ENCODE data around the gene DCXR. TPM values are rescaled to one million over a fixed set of nuclear protein-coding genes. Genes with fewer than 3 reads are reported as not detected.

The DCXR gene
- total RNA-seq, 4 donors from 2014 or later, result 89.1 to 162 (median 135) TPM

GRCh38 chr17:82060614-82061013 is 23.1 kb upstream of the DCXR start:
- Histone ChIP-seq H3K4me3 (no peak overlapping the region), H3K36me3 (peaks cover 58 to 86% (median 64%) of the 10 kb centered on the region in 3 donors), H3K9me3 (no peaks in the 10 kb centered on the region), H3K27ac (no peak overlapping the region), H3K27me3 (no peaks in the 10 kb centered on the region), H3K4me1 (peaks cover 13 to 28% (median 18%) of the 10 kb centered on the region in 3 donors)
- TF ChIP-seq CTCF (IDR thresholded peaks at IDR 0.05) (no peak), POLR2A (IDR thresholded peaks at IDR 0.05) (no peak)
- DNase-seq, result no peak
- 75 to 89% methylated on average over 5 to 7 of the region's 14 CpGs for WGBS, 2 donors
- intact Hi-C loops (cut with DNase I), result no loop called here

DNA sequence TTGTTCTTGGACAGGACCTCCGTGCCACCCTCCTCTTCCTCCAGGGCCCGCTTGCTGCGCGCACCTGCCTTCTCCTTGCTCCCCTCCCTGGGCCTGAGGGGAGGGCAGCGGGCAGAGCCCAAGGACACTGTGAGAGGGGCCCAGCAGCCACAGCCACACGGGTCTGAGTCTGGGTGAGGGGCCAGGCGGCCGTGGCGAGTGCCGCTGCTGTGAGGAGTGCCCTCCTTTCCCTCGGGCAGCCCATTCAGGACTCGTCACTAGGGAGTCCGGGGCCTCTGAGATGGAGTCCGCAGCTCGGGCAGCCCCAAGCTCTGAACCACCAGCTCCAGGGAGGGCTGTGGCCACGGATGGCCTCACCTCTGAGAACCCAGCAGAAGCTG is 22.5 kb upstream of the DCXR start:
- Histone ChIP-seq H3K27me3 (no peaks in the 10 kb centered on the region), H3K36me3 (peaks cover 62 to 92% (median 70%) of the 10 kb centered on the region in 3 donors), H3K4me1 (peaks cover 13 to 29% (median 17%) of the 10 kb centered on the region in 3 donors), H3K4me3 (no peak overlapping the region), H3K9me3 (no peaks in the 10 kb centered on the region), H3K27ac (no peak overlapping the region)
- DNase-seq, result no peak
- intact Hi-C loops (cut with DNase I), result no loop called here
- 80% methylated on average over 9 of the region's 16 CpGs; no CpG with 5 or more reads in 1 of the 2 donors for WGBS, 2 donors
- TF ChIP-seq CTCF (IDR thresholded peaks at IDR 0.05), result no peak
- TF ChIP-seq POLR2A (IDR thresholded peaks at IDR 0.05), result no peak

DNA sequence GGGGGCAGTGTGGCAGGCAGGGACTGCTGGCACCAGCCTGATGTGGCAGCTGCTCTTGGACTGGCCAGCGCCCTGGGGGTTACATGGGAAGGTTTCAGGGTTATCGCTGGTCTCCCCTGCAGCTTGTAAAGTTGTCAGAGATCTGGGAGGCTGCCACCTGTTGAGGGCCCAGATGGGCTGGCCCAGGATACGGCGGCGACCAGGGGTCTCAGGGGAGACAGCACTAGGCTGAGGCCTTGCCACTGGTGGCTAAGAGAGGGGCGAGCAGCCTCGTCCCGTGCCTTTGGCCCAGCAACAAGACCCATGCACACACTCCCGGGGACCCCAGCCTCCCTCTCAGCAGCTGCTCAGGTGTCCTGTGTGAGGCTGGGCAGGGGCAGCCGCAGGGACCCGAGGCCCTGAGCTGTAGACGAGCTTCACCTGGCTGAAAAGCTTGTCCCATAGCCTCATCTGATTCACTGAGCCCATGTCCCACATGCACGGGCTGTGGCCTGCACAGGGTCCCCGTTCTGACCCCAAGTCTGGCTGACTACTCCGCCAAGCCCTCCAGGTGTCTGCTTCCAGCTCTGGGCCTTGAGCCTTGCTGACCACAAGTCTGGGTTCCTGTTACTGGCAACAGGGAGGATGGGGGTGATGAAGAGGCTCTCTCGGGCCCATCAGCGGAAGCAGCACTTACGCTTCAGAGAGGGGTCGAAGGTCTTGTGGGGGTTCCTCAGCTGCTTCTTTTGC is 21.9 kb upstream of the DCXR start:
- H3K27me3 ChIP-seq, result no peaks in the 10 kb centered on the region
- peaks cover 67 to 98% (median 73%) of the 10 kb centered on the region in 3 donors for H3K36me3 ChIP-seq
- TF ChIP-seq POLR2A (IDR thresholded peaks at IDR 0.05) (no peak), CTCF (IDR thresholded peaks at IDR 0.05) (no peak)
- no peak overlapping the region for H3K27ac ChIP-seq
- no peak for DNase-seq
- peaks cover 8 to 23% (median 12%) of the 10 kb centered on the region in 3 donors for H3K4me1 ChIP-seq
- H3K9me3 ChIP-seq, result no peaks in the 10 kb centered on the region
- 67 to 91% methylated on average over 4 to 5 of the region's 19 CpGs for WGBS, 2 donors
- intact Hi-C loops (cut with DNase I), result no loop called here
- no peak overlapping the region for H3K4me3 ChIP-seq

DNA sequence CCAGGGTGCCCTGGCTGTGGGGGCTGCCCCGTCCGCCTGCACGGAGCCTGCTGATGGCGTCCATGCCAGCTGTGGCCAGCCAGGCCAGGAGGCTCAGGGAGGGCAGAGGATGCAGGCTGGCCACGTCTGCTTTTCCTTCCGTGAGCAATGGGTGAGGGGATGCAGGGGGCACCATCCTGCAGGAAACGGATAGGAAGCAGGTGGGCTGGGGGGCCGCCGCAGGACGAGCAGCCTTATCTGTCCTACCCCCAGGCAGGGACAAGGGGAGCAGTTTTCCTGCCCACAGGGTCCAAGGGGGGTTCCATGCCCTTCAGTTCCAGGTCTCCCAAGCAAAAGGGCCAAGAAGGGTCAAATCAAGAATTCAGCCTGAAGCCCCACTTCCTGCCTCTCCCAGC is 21.4 kb upstream of the DCXR start:
- H3K27ac ChIP-seq, result no peak overlapping the region
- H3K4me1 ChIP-seq, result peaks cover 2 to 20% (median 8%) of the 10 kb centered on the region in 3 donors
- intact Hi-C loops (cut with DNase I), result no loop called here
- H3K4me3 ChIP-seq, result no peak overlapping the region
- no peak for TF ChIP-seq CTCF (IDR thresholded peaks at IDR 0.05)
- no peak for TF ChIP-seq POLR2A (IDR thresholded peaks at IDR 0.05)
- DNase-seq, result no peak
- no peaks in the 10 kb centered on the region for H3K27me3 ChIP-seq
- peaks cover 70 to 100% (median 76%) of the 10 kb centered on the region in 3 donors for H3K36me3 ChIP-seq
- no peaks in the 10 kb centered on the region for H3K9me3 ChIP-seq
- WGBS, 2 donors, result 76% methylated on average over 3 of the region's 10 CpGs; no CpG with 5 or more reads in 1 of the 2 donors

DNA sequence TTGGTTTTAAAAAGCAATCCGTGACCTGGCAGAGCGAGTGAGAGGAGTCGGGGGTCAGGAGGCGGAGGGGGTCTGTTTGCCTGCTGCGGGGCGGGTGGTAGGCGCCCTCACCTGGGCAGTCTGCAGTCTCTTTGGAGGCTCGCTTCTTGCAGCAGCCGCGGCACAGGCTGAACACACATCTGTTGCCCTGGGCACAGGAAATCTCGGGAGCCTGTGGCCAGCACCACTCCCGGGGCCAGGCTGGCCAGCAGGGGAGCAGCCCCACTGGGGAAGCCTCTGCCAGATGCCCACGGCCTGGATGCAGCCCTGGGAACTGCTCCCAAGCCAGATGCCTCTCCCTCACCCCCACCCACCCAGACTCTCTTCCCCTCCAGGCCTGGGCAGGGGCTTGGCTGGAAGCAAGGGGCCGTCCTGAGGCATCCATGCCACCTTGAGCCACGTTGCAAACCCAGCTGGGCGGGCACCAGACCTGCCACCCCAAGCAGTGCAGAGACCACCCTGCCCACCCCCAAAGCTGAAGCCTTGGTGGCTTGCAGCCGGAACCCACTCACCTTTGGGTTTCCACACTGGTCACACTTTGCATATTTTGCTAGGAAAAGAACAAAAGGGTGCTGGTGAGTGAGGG is 20.8 kb upstream of the DCXR start:
- TF ChIP-seq POLR2A (IDR thresholded peaks at IDR 0.05), result no peak
- no peak for TF ChIP-seq CTCF (IDR thresholded peaks at IDR 0.05)
- DNase-seq, result no peak
- peaks cover 5 to 20% (median 8%) of the 10 kb centered on the region in 3 donors for H3K4me1 ChIP-seq
- intact Hi-C loops (cut with DNase I), result no loop called here
- H3K36me3 ChIP-seq, result peaks cover 73 to 100% (median 76%) of the 10 kb centered on the region in 3 donors
- 40 to 92% methylated on average over 1 to 5 of the region's 17 CpGs for WGBS, 2 donors
- H3K27ac ChIP-seq, result no peak overlapping the region
- no peak overlapping the region for H3K4me3 ChIP-seq
- H3K27me3 ChIP-seq, result no peaks in the 10 kb centered on the region
- no peaks in the 10 kb centered on the region for H3K9me3 ChIP-seq

Measured in esophagus squamous epithelium (tissue), 5 donors.